GM12864 (cell line): Measurements from ENCODE around the gene MICAL3.

Source experiments
- DNase-seq: peaks from one replicate; pipeline ENCODE4 v3.0.0-alpha.2; 2011; ENCODE audit warnings: low read depth
- H3K4me3 ChIP-seq: 2 replicates; pipeline ENCODE4 v1.5.1; 2011; ENCODE audit warnings: mild to moderate bottlenecking, low read depth, low read length, control low read depth
- TF ChIP-seq, protein P1 (sequence below): IDR thresholded peaks from 2 replicates; pipeline ENCODE4 v1.5.1; 2011; ENCODE audit warnings: low read depth, mild to moderate bottlenecking, moderate library complexity, low read length, control low read depth, inconsistent platforms; ENCODE audit errors: missing control alignments

MICAL3 gene

DNA sequence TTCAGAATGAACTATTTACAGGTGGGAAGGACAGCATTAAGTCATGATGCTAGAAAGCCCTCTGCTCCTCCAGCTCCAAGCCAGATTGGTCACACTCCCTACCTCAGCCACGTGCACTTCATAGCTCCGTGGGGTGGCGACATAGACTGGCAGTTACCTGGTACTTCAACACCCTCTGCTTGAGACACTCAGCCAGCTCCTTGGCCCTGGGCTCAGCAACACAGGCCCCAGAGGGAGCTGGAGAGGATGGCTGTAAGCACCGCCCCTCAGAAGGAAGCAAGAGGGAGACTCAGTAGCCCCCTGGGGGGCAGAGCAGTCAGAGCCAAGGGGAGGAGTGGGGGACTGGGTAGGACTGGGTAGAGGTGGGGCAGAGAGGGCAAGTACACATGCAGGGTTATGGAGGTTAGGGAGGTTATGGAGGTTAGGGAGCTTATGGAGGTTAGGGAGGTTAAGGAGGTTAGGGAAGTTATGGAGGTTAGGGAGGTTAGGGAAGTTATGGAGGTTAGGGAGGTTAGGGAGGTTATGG, 148.0 kb downstream of the MICAL3 start:
- TF ChIP-seq, protein P1, sequence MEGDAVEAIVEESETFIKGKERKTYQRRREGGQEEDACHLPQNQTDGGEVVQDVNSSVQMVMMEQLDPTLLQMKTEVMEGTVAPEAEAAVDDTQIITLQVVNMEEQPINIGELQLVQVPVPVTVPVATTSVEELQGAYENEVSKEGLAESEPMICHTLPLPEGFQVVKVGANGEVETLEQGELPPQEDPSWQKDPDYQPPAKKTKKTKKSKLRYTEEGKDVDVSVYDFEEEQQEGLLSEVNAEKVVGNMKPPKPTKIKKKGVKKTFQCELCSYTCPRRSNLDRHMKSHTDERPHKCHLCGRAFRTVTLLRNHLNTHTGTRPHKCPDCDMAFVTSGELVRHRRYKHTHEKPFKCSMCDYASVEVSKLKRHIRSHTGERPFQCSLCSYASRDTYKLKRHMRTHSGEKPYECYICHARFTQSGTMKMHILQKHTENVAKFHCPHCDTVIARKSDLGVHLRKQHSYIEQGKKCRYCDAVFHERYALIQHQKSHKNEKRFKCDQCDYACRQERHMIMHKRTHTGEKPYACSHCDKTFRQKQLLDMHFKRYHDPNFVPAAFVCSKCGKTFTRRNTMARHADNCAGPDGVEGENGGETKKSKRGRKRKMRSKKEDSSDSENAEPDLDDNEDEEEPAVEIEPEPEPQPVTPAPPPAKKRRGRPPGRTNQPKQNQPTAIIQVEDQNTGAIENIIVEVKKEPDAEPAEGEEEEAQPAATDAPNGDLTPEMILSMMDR = peak; percentile 14
- no peak for DNase-seq
- no peak overlapping the region for H3K4me3 ChIP-seq

DNA sequence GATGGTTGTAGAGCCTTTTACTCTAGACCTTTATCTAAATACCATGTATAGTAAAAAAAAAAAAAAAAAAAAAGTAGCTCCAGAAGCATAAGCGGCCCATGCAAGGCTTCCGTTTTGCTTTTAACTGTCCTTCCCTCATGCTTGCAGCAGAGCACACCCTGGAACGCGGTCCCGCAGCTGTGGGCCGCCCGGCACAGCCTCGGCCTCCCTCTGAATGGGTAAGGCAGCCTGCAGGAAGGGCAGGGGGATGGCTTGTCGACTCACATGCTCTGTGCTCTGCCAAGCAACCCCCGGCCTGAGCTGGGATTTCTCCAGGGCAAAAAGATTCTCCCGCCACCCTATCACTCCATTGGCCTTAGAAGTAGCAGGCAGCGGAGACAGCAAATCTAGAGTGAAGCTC, 148.7 kb downstream of the MICAL3 start:
- no peak for DNase-seq
- TF ChIP-seq, protein P1 = no peak
- no peak overlapping the region for H3K4me3 ChIP-seq

GRCh38 chr22:17875156-17875555, 149.2 kb downstream of the MICAL3 start:
- no peak overlapping the region for H3K4me3 ChIP-seq
- DNase-seq = no peak
- TF ChIP-seq, protein P1 = no peak

GRCh38 chr22:17874231-17874905, 150.0 kb downstream of the MICAL3 start:
- DNase-seq = no peak
- no peak overlapping the region for H3K4me3 ChIP-seq
- TF ChIP-seq, protein P1 = no peak

DNA sequence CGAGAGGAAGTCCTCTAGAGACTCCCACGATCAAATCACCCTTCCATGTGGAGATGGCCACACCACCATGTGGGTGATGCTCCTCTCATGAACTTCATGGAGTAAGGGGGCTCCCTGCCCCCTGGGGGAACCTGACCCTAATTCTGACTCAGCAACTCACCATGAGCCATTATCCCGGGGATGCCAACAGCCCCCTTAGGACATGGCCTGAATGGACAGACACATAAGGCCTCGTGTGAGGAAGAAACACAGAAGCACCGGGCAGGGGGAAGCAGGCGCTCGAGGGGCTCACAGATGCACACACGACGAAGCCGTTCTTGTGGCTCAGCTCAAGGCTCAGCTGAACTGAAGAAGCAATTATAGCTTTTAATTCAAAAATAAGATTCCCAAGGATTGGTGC, 150.6 kb downstream of the MICAL3 start:
- H3K4me3 ChIP-seq = no peak overlapping the region
- TF ChIP-seq, protein P1 = no peak
- no peak for DNase-seq

- no peak overlapping the region for H3K4me3 ChIP-seq
- DNase-seq = no peak
- TF ChIP-seq, protein P1 = no peak
These were observed 151.2 kb downstream of the MICAL3 start for GRCh38 chr22:17873116-17873515.

GRCh38 chr22:17872471-17872870, 151.9 kb downstream of the MICAL3 start:
- no peak overlapping the region for H3K4me3 ChIP-seq
- TF ChIP-seq, protein P1 = no peak
- DNase-seq = no peak
